Transverse colon (tissue), 4 donors: ENCODE results near the gene PFKFB4. TPM values are rescaled to one million over a fixed set of nuclear protein-coding genes. Genes with fewer than 3 reads are reported as not detected.

ENCODE experiments used
- DNase-seq: peaks from one replicate; pipeline ENCODE4 v3.0.0-alpha.2; 2019
- H3K27ac ChIP-seq, 4 donors: fragments of 200-600 bp; sonication (generic); 2 replicates each; pipeline ENCODE4 v1.5.1; 2016 to 2018; ENCODE audit warnings: inconsistent platforms in 4 of 4
- H3K27me3 ChIP-seq: fragments of 200-600 bp; sonication (generic); 2 replicates; pipeline ENCODE4 v1.5.1; 2017; ENCODE audit warnings: inconsistent platforms
- H3K36me3 ChIP-seq, 4 donors: fragments of 200-600 bp; sonication (generic); 2 replicates each; pipeline ENCODE4 v1.5.1; 2017 to 2019; ENCODE audit warnings: inconsistent platforms in 4 of 4
- H3K4me1 ChIP-seq, 4 donors: fragments of 200-600 bp; sonication (generic); 2 replicates each; pipeline ENCODE4 v1.5.1; 2017 to 2020; ENCODE audit warnings: inconsistent platforms in 4 of 4
- H3K4me3 ChIP-seq, 4 donors: fragments of 200-600 bp; sonication (generic); 1 replicate in 1 of 4; 2 replicates in 3 of 4; pipeline versions ENCODE4 v1.5.1 to v1.6.1; 2017 to 2019; ENCODE audit warnings: inconsistent platforms in 4 of 4
- H3K9me3 ChIP-seq, 2 donors: fragments of 200-600 bp; sonication (generic); 2 replicates each; pipeline ENCODE4 v1.5.1; 2017 to 2019; ENCODE audit warnings: inconsistent platforms in 2 of 2
- EP300 ChIP-seq: sonication (generic); formaldehyde crosslinking; IDR thresholded peaks from one replicate; pipeline ENCODE4 v1.6.1; 2017; ENCODE audit warnings: antibody characterized with exemption, low read depth
- POLR2A ChIP-seq: fragments of 450-650 bp; IDR thresholded peaks from one replicate; pipeline ENCODE4 v1.6.1; 2016; ENCODE audit warnings: antibody characterized with exemption, mild to moderate bottlenecking, moderate library complexity
- POLR2AphosphoS5 ChIP-seq, 3 donors: sonication (generic); formaldehyde crosslinking; IDR thresholded peaks; one replicate each; pipeline ENCODE4 v1.6.1; 2016; ENCODE audit warnings: antibody characterized with exemption in 3 of 3
- WGBS, 2 donors: methylation state at CpG; one replicate each; pipeline ENCODE4 v1.1.5; 2018; ENCODE audit warnings: low coverage in 1 of 2; 5-methylcytosine and 5-hydroxymethylcytosine counted together
- in situ Hi-C, 4 donors: fragments of 200-750 bp; cut with MboI; loops; one replicate each; pipeline versions ENCODE4 v1.15.0 to v1.15.1; 2017; ENCODE audit warnings: low sequenced_read_pairs in 3 of 4, low pct_ligation_motif_present in 1 of 4, low pct_unique_long_range_greater_than_20kb in 1 of 4
- intact Hi-C: fragments of 100-400 bp; cut with DNase I; formaldehyde crosslinking; loops from one replicate; pipeline ENCODE4 v1.15.1; 2023; ENCODE audit warnings: low total_unique reads
- total RNA-seq, 4 donors: library from RNA; depleted of rRNA; stranded (reverse); fragments of >200 nt; gene quantifications; one replicate each; pipeline ENCODE4 v1.1.0, GENCODE V29; 2016
- TF ChIP-seq, protein P1 (sequence below), 5 experiments: fragments of 200-600 bp in 3 of 5; fragments of 450-650 bp in 2 of 5; sonication (generic) in 3 of 5; IDR thresholded peaks; 1 replicate in 2 of 5; 2 replicates in 3 of 5; pipeline ENCODE4 v1.5.1; 2016 to 2017; ENCODE audit warnings: antibody characterized with exemption in 5 of 5, inconsistent platforms in 3 of 5, mild to moderate bottlenecking in 2 of 5, moderate library complexity in 1 of 5

The PFKFB4 gene
- total RNA-seq, 4 donors from 2014 or later: 0.37 to 7.9 (median 6.7) TPM

- H3K36me3 ChIP-seq: no peaks in the 10 kb centered on the region
- no peak overlapping the region for H3K27ac ChIP-seq
- H3K4me1 ChIP-seq: peaks cover 9 to 20% (median 15%) of the 10 kb centered on the region in 4 donors
- no peak for DNase-seq
- H3K4me3 ChIP-seq: no peak overlapping the region
- in situ Hi-C loops: no loop called here
- WGBS, 2 donors: 90% methylated on average over 6 of the region's 14 CpGs; no CpG with 5 or more reads in 1 of the 2 donors
- intact Hi-C loops: no loop called here
- H3K9me3 ChIP-seq: no peaks in the 10 kb centered on the region
- H3K27me3 ChIP-seq: peaks cover 15% of the 10 kb centered on the region
- no peak for TF ChIP-seq EP300
- TF ChIP-seq POLR2A: no peak
- TF ChIP-seq, protein P1, sequence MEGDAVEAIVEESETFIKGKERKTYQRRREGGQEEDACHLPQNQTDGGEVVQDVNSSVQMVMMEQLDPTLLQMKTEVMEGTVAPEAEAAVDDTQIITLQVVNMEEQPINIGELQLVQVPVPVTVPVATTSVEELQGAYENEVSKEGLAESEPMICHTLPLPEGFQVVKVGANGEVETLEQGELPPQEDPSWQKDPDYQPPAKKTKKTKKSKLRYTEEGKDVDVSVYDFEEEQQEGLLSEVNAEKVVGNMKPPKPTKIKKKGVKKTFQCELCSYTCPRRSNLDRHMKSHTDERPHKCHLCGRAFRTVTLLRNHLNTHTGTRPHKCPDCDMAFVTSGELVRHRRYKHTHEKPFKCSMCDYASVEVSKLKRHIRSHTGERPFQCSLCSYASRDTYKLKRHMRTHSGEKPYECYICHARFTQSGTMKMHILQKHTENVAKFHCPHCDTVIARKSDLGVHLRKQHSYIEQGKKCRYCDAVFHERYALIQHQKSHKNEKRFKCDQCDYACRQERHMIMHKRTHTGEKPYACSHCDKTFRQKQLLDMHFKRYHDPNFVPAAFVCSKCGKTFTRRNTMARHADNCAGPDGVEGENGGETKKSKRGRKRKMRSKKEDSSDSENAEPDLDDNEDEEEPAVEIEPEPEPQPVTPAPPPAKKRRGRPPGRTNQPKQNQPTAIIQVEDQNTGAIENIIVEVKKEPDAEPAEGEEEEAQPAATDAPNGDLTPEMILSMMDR (IDR thresholded peaks at IDR 0.05): no peak
- TF ChIP-seq POLR2AphosphoS5 (IDR thresholded peaks at IDR 0.05): no peak
These were observed 34.8 kb upstream of the PFKFB4 start for GRCh38 chr3:48591436-48591835.

- intact Hi-C loops (no loop called here), in situ Hi-C loops (no loop called here)
- H3K27ac ChIP-seq: no peak overlapping the region
- no peaks in the 10 kb centered on the region for H3K36me3 ChIP-seq
- WGBS, 2 donors: 72% methylated on average over 15 of the region's 15 CpGs; no CpG with 5 or more reads in 1 of the 2 donors
- no peaks in the 10 kb centered on the region for H3K4me1 ChIP-seq
- no peak overlapping the region for H3K4me3 ChIP-seq
- no peaks in the 10 kb centered on the region for H3K27me3 ChIP-seq
- H3K9me3 ChIP-seq: no peaks in the 10 kb centered on the region
- no peak for DNase-seq
- no peak for TF ChIP-seq POLR2A
- TF ChIP-seq, protein P1 (IDR thresholded peaks at IDR 0.05): no peak
- TF ChIP-seq EP300: no peak
- TF ChIP-seq POLR2AphosphoS5 (IDR thresholded peaks at IDR 0.05): no peak
These were observed 31.6 kb upstream of the PFKFB4 start for GRCh38 chr3:48588230-48588629.

GRCh38 chr3:48587686-48588085, 31.1 kb upstream of the PFKFB4 start:
- H3K4me3 ChIP-seq: no peak overlapping the region
- no peaks in the 10 kb centered on the region for H3K4me1 ChIP-seq
- intact Hi-C loops (no loop called here), in situ Hi-C loops (no loop called here)
- H3K27me3 ChIP-seq: no peaks in the 10 kb centered on the region
- no peak overlapping the region for H3K27ac ChIP-seq
- H3K9me3 ChIP-seq: no peaks in the 10 kb centered on the region
- TF ChIP-seq POLR2A: no peak
- TF ChIP-seq POLR2AphosphoS5 (IDR thresholded peaks at IDR 0.05): no peak
- TF ChIP-seq, protein P1 (IDR thresholded peaks at IDR 0.05): no peak
- no peak for TF ChIP-seq EP300
- no peak for DNase-seq
- no peaks in the 10 kb centered on the region for H3K36me3 ChIP-seq
- WGBS, 2 donors: 79% methylated on average over 11 of the region's 11 CpGs; no CpG with 5 or more reads in 1 of the 2 donors

DNA sequence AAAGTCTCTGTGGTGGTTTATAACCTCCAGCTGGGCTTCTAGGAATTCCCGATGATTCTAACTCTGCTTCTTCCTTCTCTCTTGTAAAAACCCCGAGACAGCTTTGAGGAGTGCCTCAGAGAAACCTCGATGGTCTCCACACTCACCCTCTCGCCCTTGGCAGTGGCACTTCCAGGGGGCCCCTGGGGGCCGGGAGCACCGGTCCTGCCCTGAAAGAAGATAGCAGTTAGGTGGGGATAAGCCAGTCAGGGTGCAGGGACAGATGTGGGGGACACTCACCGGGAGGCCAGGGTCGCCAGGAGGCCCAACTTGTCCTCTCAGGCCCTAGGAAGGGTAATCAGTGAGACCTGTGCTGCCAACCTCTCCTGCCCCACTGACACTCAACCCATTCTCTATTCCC, 28.8 kb upstream of the PFKFB4 start:
- in situ Hi-C loops: no loop called here

More for the DNA sequence above, 28.8 kb upstream of the PFKFB4 start:
- Histone ChIP-seq H3K36me3 (no peaks in the 10 kb centered on the region), H3K27me3 (no peaks in the 10 kb centered on the region), H3K27ac (no peak overlapping the region), H3K4me1 (no peaks in the 10 kb centered on the region), H3K4me3 (no peak overlapping the region), H3K9me3 (no peaks in the 10 kb centered on the region)
- no peak for DNase-seq
- 80% methylated on average over 8 of the region's 8 CpGs; no CpG with 5 or more reads in 1 of the 2 donors for WGBS, 2 donors
- TF ChIP-seq, protein P1 (IDR thresholded peaks at IDR 0.05): no peak
- intact Hi-C loops: no loop called here
